Activated CD4-positive, alpha-beta T cell treated with anti-CD3 and anti-CD28 coated beads for 36 hours (primary cell): ENCODE measurements around the gene ATP1A3. TPM values are rescaled to one million over a fixed set of nuclear protein-coding genes. Genes with fewer than 3 reads are reported as not detected.
A peak's percentile ranks its signal among the peaks of the same experiment; 100 is the strongest.

Source experiments
- ATAC-seq: fragments of 200-7000 bp; cut with Tn5 transposase; one replicate; pipeline ENCODE4 v1.10.0; 2021; ENCODE audit warnings: mild to moderate bottlenecking, moderate library complexity
- CTCF ChIA-PET: fragments of 350-600 bp; sonication (Branson Sonifier 250); formaldehyde crosslinking; loops from one replicate; lab custom pipeline; 2021; ENCODE audit warnings: antibody characterized with exemption; lab: Charles Lee
- POLR2A ChIA-PET: fragments of 350-600 bp; sonication (Branson Sonifier 250); formaldehyde crosslinking; loops from one replicate; lab custom pipeline; 2021; ENCODE audit warnings: antibody characterized with exemption, inconsistent platforms; lab: Charles Lee
- DNase-seq: peaks from one replicate; pipeline ENCODE4 v3.0.0-alpha.2; 2020
- H3K27ac Mint-ChIP-seq: one replicate; pipeline ENCODE4 v1.8.0; 2021; ENCODE audit warnings: mixed read lengths
- H3K27me3 Mint-ChIP-seq: one replicate; pipeline ENCODE4 v1.8.0; 2021; ENCODE audit warnings: mixed read lengths
- H3K36me3 Mint-ChIP-seq: one replicate; pipeline ENCODE4 v1.8.0; 2021; ENCODE audit warnings: low read depth, mixed read lengths
- H3K4me1 Mint-ChIP-seq: one replicate; pipeline ENCODE4 v1.8.0; 2021; ENCODE audit warnings: mixed read lengths
- H3K4me3 Mint-ChIP-seq: one replicate; pipeline ENCODE4 v1.8.0; 2021; ENCODE audit warnings: mild to moderate bottlenecking, moderate library complexity, mixed read lengths
- H3K9me3 Mint-ChIP-seq: one replicate; pipeline ENCODE4 v1.8.0; 2021; ENCODE audit warnings: low read depth, mixed read lengths
- intact Hi-C, 2 experiments: fragments of 100-400 bp; cut with DNase I in 1 of 2; cut with micrococcal nuclease in 1 of 2; formaldehyde crosslinking; loops; one replicate each; pipeline versions ENCODE4 v1.14.2 to v1.15.1; 2022 to 2024; cut with DNase I, micrococcal nuclease
- total RNA-seq, 2 experiments: library from RNA; stranded (reverse); gene quantifications; one replicate each; pipeline ENCODE4 v1.2.3, GENCODE V29; 2021

The ATP1A3 gene
- total RNA-seq, 2 experiments from 2014 or later = 1.8 TPM

DNA sequence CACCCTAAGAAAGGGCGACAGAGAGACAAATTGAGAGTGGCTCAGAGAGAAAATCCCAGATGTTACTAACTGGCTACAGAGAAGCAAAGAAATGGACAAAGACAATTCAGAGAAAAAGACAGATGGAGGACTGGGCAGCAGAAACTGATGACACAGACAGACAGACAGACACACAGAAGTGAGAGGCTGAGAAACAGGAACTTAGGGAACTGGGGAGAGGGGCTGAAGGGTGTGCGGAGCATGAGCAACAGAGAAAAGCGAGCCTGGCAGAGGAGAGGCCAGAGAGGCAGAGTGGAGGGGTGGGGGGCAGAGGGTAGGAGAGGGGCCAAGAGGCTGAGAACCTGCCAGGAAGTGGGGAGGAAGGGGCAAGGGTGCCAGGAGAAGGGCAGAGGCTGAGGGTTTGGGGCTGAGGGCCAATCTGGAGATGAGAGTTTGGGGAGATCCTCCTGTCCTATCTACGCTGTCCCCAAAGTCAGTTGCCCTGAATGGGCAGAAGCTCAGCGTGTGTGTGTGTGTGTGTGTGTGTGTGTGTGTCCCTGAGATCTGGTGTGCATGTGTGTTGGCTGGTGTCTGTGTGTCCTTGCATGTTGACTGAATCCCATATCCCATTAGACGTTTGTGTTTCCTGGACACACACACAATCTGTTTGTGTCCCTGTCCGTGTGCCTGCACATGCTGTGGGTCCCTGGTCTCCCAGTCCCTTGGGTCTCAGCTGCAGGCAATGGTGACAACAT is 60.2 kb downstream of the ATP1A3 start:
- intact Hi-C loops = loop anchor here (1.0 to 2.0 kb wide), 3 partner anchors 17 to 61 kb away; no protein-coding TSS in a partner anchor
- CTCF ChIA-PET = interaction anchor here (0.5 to 1.6 kb wide), 5 partner anchors 12 to 141 kb away, joined by 3 to 7 read pairs (median 4); no protein-coding TSS in a partner anchor
- DNase-seq (no peak), ATAC-seq (no peak)
- H3K27ac Mint-ChIP-seq = peak overlapping the region; percentile 8
- no peaks in the 10 kb centered on the region for H3K9me3 Mint-ChIP-seq
- peaks cover 2% of the 10 kb centered on the region for H3K27me3 Mint-ChIP-seq
- H3K4me1 Mint-ChIP-seq = peaks cover 43% of the 10 kb centered on the region
- H3K4me3 Mint-ChIP-seq = no peak overlapping the region
- no peaks in the 10 kb centered on the region for H3K36me3 Mint-ChIP-seq
- POLR2A ChIA-PET = no interaction called here

DNA sequence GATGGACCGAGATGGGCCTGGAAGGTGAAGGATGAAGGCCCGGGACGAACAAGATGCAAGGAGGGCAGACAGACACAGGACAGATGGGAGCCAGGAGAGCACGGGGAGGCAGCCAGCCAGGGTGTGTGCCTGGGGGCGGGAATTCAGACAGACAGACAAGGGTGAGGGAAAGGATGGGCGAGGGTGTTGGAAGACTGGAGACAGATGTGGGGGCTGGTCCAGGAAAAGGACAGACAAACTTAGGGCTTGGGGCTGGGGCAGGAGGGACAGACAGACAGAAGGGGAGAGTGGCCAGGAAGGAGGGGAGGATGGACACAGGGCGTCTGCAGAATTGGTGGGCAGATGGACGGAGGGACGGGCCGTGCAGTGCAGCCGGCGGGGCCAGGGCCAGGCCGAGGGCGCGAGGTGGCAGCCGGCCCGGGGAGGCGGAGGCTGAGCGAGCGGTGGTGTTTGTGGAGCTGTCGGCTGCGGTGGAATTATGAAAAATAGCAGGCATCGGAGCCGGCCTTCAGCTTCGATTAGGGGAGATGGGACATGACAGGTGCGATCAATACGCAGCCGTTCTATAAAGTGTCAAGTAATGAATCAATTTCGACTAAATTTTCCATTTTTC is 61.2 kb downstream of the ATP1A3 start:
- Mint-ChIP-seq H3K4me3 (no peak overlapping the region), H3K4me1 (peaks cover 45% of the 10 kb centered on the region), H3K27me3 (peaks cover 2% of the 10 kb centered on the region), H3K36me3 (no peaks in the 10 kb centered on the region), H3K27ac (no peak overlapping the region), H3K9me3 (no peaks in the 10 kb centered on the region)
- ChIA-PET POLR2A (no interaction called here), CTCF (interaction anchor here (1.6 kb wide), 1 partner anchor 13 kb away, joined by 7 read pairs; no protein-coding TSS in a partner anchor)
- intact Hi-C loops = no loop called here
- DNase-seq (no peak), ATAC-seq (no peak)

DNA sequence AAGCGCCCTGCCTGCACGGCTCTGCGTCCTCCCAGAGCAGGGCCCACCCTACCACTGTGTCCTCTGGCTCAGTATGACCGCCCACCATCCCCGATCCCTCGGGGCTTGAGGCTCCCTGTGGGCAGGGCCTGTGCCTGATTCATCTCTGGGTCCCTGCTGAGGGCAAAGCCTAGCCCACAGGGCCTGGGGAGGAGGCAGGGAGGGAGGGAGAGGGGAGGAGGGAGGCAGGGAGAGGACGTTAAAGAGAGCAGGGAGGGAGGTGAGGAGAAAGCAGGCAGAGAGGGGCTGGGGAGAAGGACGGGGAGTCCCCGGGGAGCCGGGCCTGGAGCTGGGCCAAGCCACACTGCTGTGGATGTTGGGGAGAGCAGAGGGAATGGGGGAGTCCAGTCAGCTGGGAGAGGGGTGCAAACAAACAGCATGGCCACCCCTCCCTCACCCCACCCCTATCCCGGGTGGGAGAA is 61.7 kb downstream of the ATP1A3 start:
- H3K4me3 Mint-ChIP-seq = no peak overlapping the region
- no peak for DNase-seq
- H3K4me1 Mint-ChIP-seq = peaks cover 45% of the 10 kb centered on the region
- no peaks in the 10 kb centered on the region for H3K36me3 Mint-ChIP-seq
- no peak for ATAC-seq
- H3K27me3 Mint-ChIP-seq = peaks cover 2% of the 10 kb centered on the region
- ChIA-PET CTCF (no interaction called here), POLR2A (no interaction called here)
- no peak overlapping the region for H3K27ac Mint-ChIP-seq
- intact Hi-C loops = no loop called here
- no peaks in the 10 kb centered on the region for H3K9me3 Mint-ChIP-seq

DNA sequence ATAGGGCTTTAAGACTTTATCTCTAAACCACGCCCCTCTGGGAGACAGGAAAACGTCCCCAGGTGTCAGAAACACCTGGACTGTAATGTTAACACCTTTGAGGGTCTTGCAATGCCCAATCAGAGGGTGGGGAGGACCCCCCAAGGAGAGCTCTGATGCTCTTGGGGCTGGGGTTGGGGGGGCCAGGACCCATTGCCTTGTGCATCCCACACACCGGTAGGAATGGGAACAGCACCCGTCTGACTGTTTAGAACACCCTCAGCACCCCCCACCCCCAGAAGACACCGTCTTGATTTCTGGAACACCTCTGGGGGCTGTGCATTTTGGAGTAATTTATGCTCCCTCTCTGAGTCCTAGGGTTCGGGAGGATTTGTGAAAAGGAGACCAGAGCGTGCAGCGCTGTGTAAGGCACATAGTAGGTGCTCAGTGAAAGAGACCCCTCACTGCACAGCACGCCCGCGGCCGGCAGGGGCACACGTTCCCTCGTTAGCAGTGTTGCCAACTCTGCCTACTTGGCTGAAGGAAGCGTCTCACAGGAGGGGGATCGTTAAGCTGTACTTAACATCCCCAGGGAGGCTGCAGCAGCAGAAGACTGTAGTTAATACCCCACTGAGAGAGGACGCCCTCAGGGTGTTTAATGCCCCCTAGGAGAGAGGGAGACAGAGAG is 63.0 kb downstream of the ATP1A3 start:
- H3K4me3 Mint-ChIP-seq = no peak overlapping the region
- ChIA-PET POLR2A (no interaction called here), CTCF (interaction anchor here (0.8 to 1.7 kb wide), 3 partner anchors 15 to 26 kb away, joined by 3 to 8 read pairs (median 3); no protein-coding TSS in a partner anchor)
- H3K9me3 Mint-ChIP-seq = no peaks in the 10 kb centered on the region
- H3K27ac Mint-ChIP-seq = no peak overlapping the region
- peaks cover 2% of the 10 kb centered on the region for H3K27me3 Mint-ChIP-seq
- peaks cover 39% of the 10 kb centered on the region for H3K4me1 Mint-ChIP-seq
- no peaks in the 10 kb centered on the region for H3K36me3 Mint-ChIP-seq
- intact Hi-C loops = no loop called here
- DNase-seq = no peak
- no peak for ATAC-seq

DNA sequence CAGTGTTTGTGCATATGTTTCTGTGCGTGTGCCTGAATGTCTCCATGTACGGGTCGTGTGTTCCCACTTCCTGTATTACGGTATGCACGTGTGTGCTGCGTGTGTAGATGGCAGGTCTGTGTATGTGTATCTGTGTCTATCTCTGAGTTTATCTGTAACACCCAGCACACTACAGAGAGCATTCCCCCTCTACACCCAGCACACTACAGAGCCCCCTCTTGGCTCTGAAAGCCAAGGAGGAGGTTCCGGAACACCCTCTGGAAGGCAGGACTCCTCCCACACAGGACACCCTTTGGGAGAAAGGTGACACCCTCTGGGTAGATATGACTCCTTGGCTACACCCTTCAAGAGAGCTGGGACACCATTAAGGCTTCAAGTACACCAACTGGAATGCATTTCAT is 63.7 kb downstream of the ATP1A3 start:
- H3K9me3 Mint-ChIP-seq = no peaks in the 10 kb centered on the region
- no peak overlapping the region for H3K4me3 Mint-ChIP-seq
- ChIA-PET POLR2A (no interaction called here), CTCF (interaction anchor here (1.1 to 1.7 kb wide), 5 partner anchors 12 to 44 kb away, joined by 3 to 8 read pairs (median 3); no protein-coding TSS in a partner anchor)
- H3K36me3 Mint-ChIP-seq = no peaks in the 10 kb centered on the region
- peaks cover 2% of the 10 kb centered on the region for H3K27me3 Mint-ChIP-seq
- peaks cover 35% of the 10 kb centered on the region for H3K4me1 Mint-ChIP-seq
- DNase-seq (no peak), ATAC-seq (no peak)
- no peak overlapping the region for H3K27ac Mint-ChIP-seq
- intact Hi-C loops = no loop called here

DNA sequence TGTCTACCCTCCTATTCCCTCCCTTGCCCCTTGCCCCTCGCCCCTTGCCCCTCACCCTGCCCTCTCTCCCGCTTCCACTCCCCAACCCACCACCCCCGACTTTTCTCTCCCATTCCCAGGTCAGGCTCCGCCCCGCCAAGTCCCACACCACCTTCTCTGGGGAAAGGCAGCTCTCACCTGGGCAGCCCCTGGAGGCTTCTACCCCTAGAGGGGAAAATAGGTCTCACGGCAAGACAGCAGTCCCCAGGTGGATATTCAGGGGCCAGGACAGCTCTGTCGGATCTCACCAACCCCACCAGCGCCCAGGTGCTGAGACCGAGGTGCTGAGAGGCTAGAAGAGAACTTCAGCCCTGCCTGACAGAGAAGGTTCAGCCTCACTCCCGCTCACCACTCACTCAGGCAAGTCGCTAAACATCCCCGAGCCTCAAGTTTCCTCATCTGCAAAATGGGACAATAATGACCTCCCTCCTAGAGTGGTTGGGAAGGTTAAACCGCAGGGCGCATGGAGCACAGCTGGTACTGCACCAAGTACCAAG is 64.4 kb downstream of the ATP1A3 start:
- Mint-ChIP-seq H3K27me3 (no peaks in the 10 kb centered on the region), H3K4me1 (peaks cover 28% of the 10 kb centered on the region), H3K9me3 (no peaks in the 10 kb centered on the region), H3K27ac (no peak overlapping the region), H3K36me3 (no peaks in the 10 kb centered on the region), H3K4me3 (peak overlapping the region; percentile 77)
- peak; percentile 9 for DNase-seq
- POLR2A ChIA-PET = no interaction called here
- CTCF ChIA-PET = interaction anchor here (1.1 to 1.7 kb wide), 5 partner anchors 13 to 43 kb away, joined by 3 to 8 read pairs (median 3); no protein-coding TSS in a partner anchor
- intact Hi-C loops = loop anchor here (2.0 to 5.0 kb wide), 3 partner anchors 15 to 43 kb away; no protein-coding TSS in a partner anchor
- no peak for ATAC-seq

DNA sequence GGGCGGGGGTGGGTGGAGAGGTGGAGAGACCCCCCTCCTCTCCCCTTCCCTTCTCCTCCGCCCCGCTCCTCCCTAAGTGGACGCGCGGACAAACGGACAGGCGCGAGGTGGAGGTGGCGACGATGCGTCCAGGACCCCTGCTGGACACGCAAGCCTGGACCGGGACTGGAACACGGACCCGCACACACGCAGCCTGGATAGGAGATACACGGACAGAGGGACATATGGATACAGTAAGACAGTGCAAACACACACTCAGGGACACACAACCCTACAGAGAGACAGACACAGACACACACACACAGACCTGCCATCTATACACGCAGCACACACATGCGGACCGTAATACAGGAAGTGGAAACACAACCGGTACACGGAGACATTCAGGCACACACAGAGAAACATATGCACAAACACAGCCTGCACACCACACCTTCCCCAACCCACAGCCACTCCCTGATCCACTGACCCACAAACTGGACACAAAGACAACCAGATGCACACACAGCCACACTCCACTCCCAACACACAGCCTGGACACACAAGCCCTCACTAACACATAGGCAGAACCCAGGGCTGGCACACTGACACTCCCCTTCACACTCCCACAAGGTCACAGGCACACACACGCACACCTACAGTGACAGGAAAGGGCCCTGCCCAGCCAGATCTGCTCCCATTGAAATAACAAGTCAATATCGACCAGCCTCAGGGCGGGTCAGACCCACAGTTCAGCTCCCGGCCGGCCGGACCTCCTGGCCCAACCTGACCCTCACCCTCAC is 65.1 kb downstream of the ATP1A3 start:
- intact Hi-C loops = loop anchor here (2.0 to 5.0 kb wide), 3 partner anchors 14 to 42 kb away; no protein-coding TSS in a partner anchor
- no peaks in the 10 kb centered on the region for H3K9me3 Mint-ChIP-seq
- H3K27ac Mint-ChIP-seq = peak overlapping the region; percentile 81
- H3K36me3 Mint-ChIP-seq = no peaks in the 10 kb centered on the region
- peaks cover 24% of the 10 kb centered on the region for H3K4me1 Mint-ChIP-seq
- ATAC-seq (peak; percentile 76), DNase-seq (peak; percentile 56)
- POLR2A ChIA-PET = no interaction called here
- no peaks in the 10 kb centered on the region for H3K27me3 Mint-ChIP-seq
- CTCF ChIA-PET = interaction anchor here (1.0 to 1.5 kb wide), 3 partner anchors 14 to 42 kb away, joined by 3 to 4 read pairs (median 3); no protein-coding TSS in a partner anchor
- H3K4me3 Mint-ChIP-seq = peak overlapping the region; percentile 77

DNA sequence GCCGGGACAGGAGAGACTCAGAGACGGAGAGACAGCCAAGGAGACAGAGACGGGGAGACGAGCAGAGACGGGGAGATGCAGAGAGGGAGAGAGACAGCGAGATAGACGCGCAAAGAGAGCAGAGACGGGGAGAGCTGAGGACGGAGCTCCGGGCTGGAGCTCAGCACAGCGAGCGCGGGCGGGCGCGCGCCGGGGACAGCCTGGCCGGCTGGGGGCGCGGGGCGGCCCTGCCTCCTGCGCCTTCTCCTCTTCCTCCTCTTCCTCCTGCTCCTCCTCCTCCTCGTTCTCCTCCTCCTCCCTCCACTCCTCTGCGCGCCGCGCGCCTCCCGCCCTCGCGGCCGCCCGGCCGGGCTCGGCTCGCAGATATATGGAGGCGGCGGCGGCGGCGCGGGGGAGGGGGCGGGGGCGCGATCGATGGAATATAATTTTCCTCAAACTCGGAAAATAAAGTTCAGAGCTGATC is 65.8 kb downstream of the ATP1A3 start, which contains the start of gene ERFL:
ERFL (minus strand) TSS at position 229 of the 463 bp plus-strand sequence. CDS start 15,530 bp downstream, outside the sequence.
- H3K9me3 Mint-ChIP-seq = no peaks in the 10 kb centered on the region
- peak within 1 kb of the TSS; percentile 81 for H3K27ac Mint-ChIP-seq
- no peaks in the 10 kb centered on the region for H3K36me3 Mint-ChIP-seq
- peak; percentile 56 for DNase-seq
- H3K4me3 Mint-ChIP-seq = peak within 1 kb of the TSS; percentile 77
- POLR2A ChIA-PET = no interaction called here
- H3K4me1 Mint-ChIP-seq = peaks cover 20% of the 10 kb centered on the region
- intact Hi-C loops = loop anchor here (2.0 to 5.0 kb wide), 3 partner anchors 13 to 41 kb away; no protein-coding TSS in a partner anchor
- ATAC-seq = peak; percentile 54
- peaks cover 1% of the 10 kb centered on the region for H3K27me3 Mint-ChIP-seq
- CTCF ChIA-PET = interaction anchor here (0.6 to 1.5 kb wide), 4 partner anchors 14 to 56 kb away, joined by 3 to 4 read pairs (median 3); no protein-coding TSS in a partner anchor

DNA sequence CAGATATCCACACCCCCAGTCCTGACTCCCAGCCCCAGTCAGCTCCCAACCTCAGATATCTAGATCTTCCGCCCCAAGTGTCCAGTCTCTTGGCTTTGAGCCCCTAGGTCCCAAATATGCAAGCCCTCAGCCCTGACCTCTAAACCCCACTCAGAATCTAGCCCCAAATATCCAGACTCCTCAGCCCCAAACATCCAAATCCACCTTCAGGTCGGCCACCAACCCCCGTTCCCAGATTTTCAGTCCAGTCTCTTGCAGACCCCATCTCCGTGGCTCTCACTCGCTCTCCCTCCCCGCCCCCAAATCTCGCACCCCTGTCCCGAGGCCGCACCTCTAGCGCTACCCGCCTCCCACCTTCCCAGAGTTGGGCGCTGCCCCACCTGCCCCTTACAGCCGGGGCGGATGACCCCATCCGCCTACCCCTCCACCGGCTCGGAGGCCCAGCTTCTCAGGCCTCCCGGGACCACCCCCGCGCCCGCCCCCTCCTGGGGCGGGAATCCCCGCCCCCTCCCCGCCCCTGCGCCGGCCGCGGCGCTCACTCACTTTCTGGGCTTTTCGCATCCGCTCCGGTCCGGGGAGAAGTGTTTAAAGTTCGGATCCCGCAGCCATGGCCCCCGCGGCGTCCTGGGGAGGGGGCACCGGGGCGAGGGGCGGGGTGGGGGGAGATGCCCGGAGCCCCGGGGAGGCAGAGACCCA is 66.4 kb downstream of the ATP1A3 start:
- CTCF ChIA-PET = interaction anchor here (0.6 to 1.5 kb wide), 4 partner anchors 14 to 55 kb away, joined by 3 to 4 read pairs (median 3); no protein-coding TSS in a partner anchor
- H3K4me3 Mint-ChIP-seq = peak overlapping the region; percentile 77
- intact Hi-C loops = loop anchor here (2.0 to 5.0 kb wide), 3 partner anchors 13 to 41 kb away; no protein-coding TSS in a partner anchor
- POLR2A ChIA-PET = no interaction called here
- H3K4me1 Mint-ChIP-seq = peaks cover 24% of the 10 kb centered on the region
- H3K27ac Mint-ChIP-seq = no peak overlapping the region
- DNase-seq (peak; percentile 49), ATAC-seq (peak; percentile 6)
- peaks cover 4% of the 10 kb centered on the region for H3K27me3 Mint-ChIP-seq
- no peaks in the 10 kb centered on the region for H3K9me3 Mint-ChIP-seq
- H3K36me3 Mint-ChIP-seq = no peaks in the 10 kb centered on the region
